K562 (cell line): ENCODE data around the gene FRK. TPM values are rescaled to one million over a fixed set of nuclear protein-coding genes. Genes with fewer than 3 reads are reported as not detected.

Experiments used
- ATAC-seq: fragments of 200-7000 bp; cut with Tn5 transposase; 3 replicates; pipeline ENCODE4 v1.9.1; 2020; ENCODE audit warnings: moderate library complexity
- BruUV-seq: library from RNA; stranded (reverse); fragments of 400-500 nt; replicated peaks from 2 replicates; lab custom pipeline; 2021; lab: Mats Ljungman, UMichigan
- CTCF ChIA-PET: fragments of 300-600 bp; formaldehyde crosslinking; extraction: SDS; loops from one replicate; lab custom pipeline; 2021; ENCODE audit warnings: low intra/inter-chr PET ratio; lab: Yijun Ruan, JAX
- POLR2A ChIA-PET: fragments of 300-600, 350-650 bp; sonication (Branson Sonifier 250); formaldehyde crosslinking; extraction: SDS; loops from one replicate; lab custom pipeline; 2021; ENCODE audit warnings: antibody characterized with exemption, inconsistent platforms; lab: Yijun Ruan, JAX
- DNase-seq, 4 experiments: peaks; one replicate each; pipeline versions ENCODE4 v3.0.0 to v3.0.0-alpha.2; 2011 to 2018; ENCODE audit warnings: low spot score in 3 of 4, mixed read lengths in 3 of 4; ENCODE audit errors: extremely low read depth in 1 of 4
- FAIRE-seq: peaks from 2 replicates; lab custom pipeline; 2011; peaks lifted over from hg19 to GRCh38; lab: Jason Lieb, UNC
- H2AFZ ChIP-seq: 2 replicates; pipeline ENCODE4 v1.6.0; 2011; ENCODE audit warnings: low read depth, low read length, control low read depth, inconsistent platforms
- H3K27ac ChIP-seq: fragments of 200-600 bp; 3 replicates; pipeline ENCODE4 v1.8.0; 2011; ENCODE audit warnings: low read depth, mild to moderate bottlenecking, control low read depth, inconsistent platforms, low read length, moderate library complexity, mixed read lengths; ENCODE audit errors: extremely low read depth
- H3K27me3 ChIP-seq, 2 experiments: fragments of 300-600 bp in 1 of 2; 2 replicates in 1 of 2; 3 replicates in 1 of 2; pipeline versions ENCODE4 v1.6.0 to v1.8.0; 2011; ENCODE audit warnings: inconsistent platforms in 2 of 2, low read length in 2 of 2, mild to moderate bottlenecking in 1 of 2, mixed read lengths in 1 of 2, moderate library complexity in 1 of 2; ENCODE audit not compliant: control insufficient read depth in 2 of 2, insufficient read depth in 2 of 2
- H3K36me3 ChIP-seq: fragments of 300-600 bp; 3 replicates; pipeline ENCODE4 v1.8.0; 2011; ENCODE audit warnings: mild to moderate bottlenecking, low read length, inconsistent platforms; ENCODE audit not compliant: control insufficient read depth, insufficient read depth
- H3K4me1 ChIP-seq, 2 experiments: fragments of 200-600 bp in 1 of 2; replicated peaks in 1 of 2; 2 replicates in 1 of 2; 3 replicates in 1 of 2; pipeline versions ENCODE4 v1.5.1 to v1.8.0; 2011; ENCODE audit warnings: inconsistent platforms in 2 of 2, low read length in 2 of 2, mild to moderate bottlenecking in 1 of 2, mixed read lengths in 1 of 2, moderate library complexity in 1 of 2; ENCODE audit not compliant: control insufficient read depth in 2 of 2, insufficient read depth in 2 of 2
- H3K4me2 ChIP-seq: 2 replicates; pipeline ENCODE4 v1.6.1; 2011; ENCODE audit warnings: low read length, control low read depth, inconsistent platforms, mixed read lengths; ENCODE audit not compliant: insufficient read depth
- H3K4me3 ChIP-seq: fragments of 200-600 bp; sonication (generic), shearing (Covaris generic); 2 replicates; pipeline ENCODE4 v1.5.1; 2016; ENCODE audit warnings: control low read depth, inconsistent platforms
- H3K79me2 ChIP-seq: fragments of 200-600 bp; 3 replicates; pipeline ENCODE4 v1.8.0; 2011; ENCODE audit warnings: low read length, inconsistent platforms; ENCODE audit not compliant: control insufficient read depth, insufficient read depth
- H3K9ac ChIP-seq, 2 experiments: 2 replicates each; pipeline versions ENCODE4 v1.6.0 to v1.6.1; 2011; ENCODE audit warnings: low read depth in 2 of 2, low read length in 2 of 2, control low read depth in 1 of 2, inconsistent platforms in 1 of 2, mild to moderate bottlenecking in 1 of 2, mixed read lengths in 1 of 2; ENCODE audit not compliant: insufficient read depth in 1 of 2
- H3K9me1 ChIP-seq: one replicate; pipeline ENCODE4 v1.6.0; 2011; ENCODE audit warnings: inconsistent platforms, mild to moderate bottlenecking, low read length, moderate library complexity; ENCODE audit not compliant: control insufficient read depth, insufficient read depth
- H3K9me3 ChIP-seq: replicated peaks from 2 replicates; pipeline ENCODE4 v1.5.1; 2011; ENCODE audit warnings: low read depth, low read length, inconsistent platforms; ENCODE audit not compliant: control insufficient read depth, insufficient read depth
- H4K20me1 ChIP-seq: replicated peaks from 2 replicates; pipeline ENCODE4 v1.6.1; 2011; ENCODE audit warnings: low read length, inconsistent platforms, mixed read lengths; ENCODE audit not compliant: control insufficient read depth, insufficient read depth
- ARHGAP35 ChIP-seq: fragments of 450-650 bp; IDR thresholded peaks from 2 replicates; pipeline ENCODE4 v1.6.1; 2018; ENCODE audit not compliant: partially characterized antibody
- ATF3 ChIP-seq, 2 experiments: fragments of 450-650 bp in 1 of 2; sonication (generic) in 1 of 2; formaldehyde crosslinking in 1 of 2; IDR thresholded peaks in 1 of 2; conservative IDR thresholded peaks in 1 of 2; 2 replicates each; pipeline versions ENCODE4 v1.6.1 to v1.8.1; 2016 to 2023; ENCODE audit warnings: mild to moderate bottlenecking in 2 of 2, moderate library complexity in 2 of 2, inconsistent platforms in 1 of 2, missing genetic modification reagents in 1 of 2
- CBFA2T3 ChIP-seq: fragments of 450-650 bp; IDR thresholded peaks from 2 replicates; pipeline ENCODE4 v1.6.1; 2017
- CUX1 ChIP-seq: fragments of 200-800 bp; sonication (Bioruptor generic); IDR thresholded peaks from 2 replicates; pipeline ENCODE4 v1.6.1; 2016; ENCODE audit warnings: missing genetic modification characterization, missing compliant biosample characterization
- FOXJ2 ChIP-seq: fragments of 200-800 bp; sonication (Bioruptor generic); IDR thresholded peaks from 2 replicates; pipeline ENCODE4 v1.6.1; 2016; ENCODE audit warnings: missing genetic modification characterization, missing compliant biosample characterization
- FOXJ3 ChIP-seq: sonication (generic); formaldehyde crosslinking; IDR thresholded peaks from 2 replicates; pipeline ENCODE4 v1.4.0; 2020; ENCODE audit warnings: mild to moderate bottlenecking, missing genetic modification reagents
- GABPB2 ChIP-seq: fragments of 250-450 bp; sonication (Bioruptor Pico); conservative IDR thresholded peaks from 2 replicates; pipeline ENCODE4 v1.5.1; 2021; ENCODE audit warnings: mild to moderate bottlenecking
- MAZ ChIP-seq, 2 experiments: fragments of 450-650 bp in 1 of 2; sonication (generic) in 1 of 2; formaldehyde crosslinking; IDR thresholded peaks in 1 of 2; conservative IDR thresholded peaks in 1 of 2; 2 replicates each; pipeline versions ENCODE4 v1.4.0 to v1.5.0; 2020; ENCODE audit warnings: mild to moderate bottlenecking in 1 of 2, missing genetic modification reagents in 1 of 2
- POU5F1 ChIP-seq: fragments of 150-350 bp; IDR thresholded peaks from 2 replicates; pipeline ENCODE4 v1.6.1; 2014; ENCODE audit warnings: borderline replicate concordance, low read length, low read depth, mild to moderate bottlenecking; ENCODE audit not compliant: partially characterized antibody
- ZBTB8A ChIP-seq: fragments of 450-650 bp; IDR thresholded peaks from 2 replicates; pipeline ENCODE4 v1.6.1; 2018; ENCODE audit warnings: mild to moderate bottlenecking, moderate library complexity; ENCODE audit not compliant: partially characterized antibody
- ZBTB9 ChIP-seq: fragments of 450-650 bp; formaldehyde crosslinking; IDR thresholded peaks from 2 replicates; pipeline ENCODE4 v1.4.0; 2020; ENCODE audit warnings: mild to moderate bottlenecking, moderate library complexity
- ZNF274 ChIP-seq: IDR thresholded peaks from 2 replicates; pipeline ENCODE4 v1.6.1; 2011; ENCODE audit warnings: low read depth, mild to moderate bottlenecking, low read length, moderate library complexity, borderline replicate concordance
- ZNF354B ChIP-seq: fragments of 250-450 bp; sonication (Bioruptor Pico); IDR thresholded peaks from 2 replicates; pipeline ENCODE4 v1.4.0; 2020
- WGBS: fragments of 100-300 bp; shearing (Covaris generic); methylation state at CpG from one replicate; pipeline ENCODE4 v1.1.6; 2016; ENCODE audit warnings: low coverage, mixed read lengths; ENCODE audit not compliant: insufficient coverage; ENCODE audit errors: missing lambda C conversion rate; 5-methylcytosine and 5-hydroxymethylcytosine counted together
- in situ Hi-C: fragments of 300-500 bp; cut with MboI; formaldehyde crosslinking; loops from 4 replicates; pipeline ENCODE4 v1.15.0; 2018; ENCODE audit warnings: inconsistent platforms, mixed read lengths
- intact Hi-C: fragments of 100-400 bp; cut with micrococcal nuclease; formaldehyde crosslinking; loops from 2 replicates; pipeline ENCODE4 v1.14.2; 2022
- polyA plus RNA-seq, 8 experiments: library from polyadenylated mRNA; depleted of rRNA in 4 of 8; stranded (reverse) in 5 of 8; unstranded in 3 of 8; fragments of >200 nt; fragmentation: Nextera tagmentation in 2 of 8; fragmentation: Illumina TruSeq in 1 of 8; extraction: Ambion mirVana in 2 of 8; extraction: Trizol in 1 of 8; gene quantifications; 2 replicates each; pipeline versions ENCODE4 v1.2.1 to v1.2.3, GENCODE V29; 2011 to 2014; ENCODE audit warnings: inconsistent platforms in 1 of 8, missing spikeins in 1 of 8
- total RNA-seq, 7 experiments: library from RNA; depleted of rRNA in 6 of 7; stranded (reverse); fragments of >200 nt in 6 of 7; fragmentation: Illumina TruSeq in 2 of 7; extraction: Trizol in 2 of 7; gene quantifications; 2 replicates each; pipeline versions ENCODE4 v1.2.1 to v1.2.3, GENCODE V29; 2011 to 2021; ENCODE audit warnings: low replicate concordance in 1 of 7

Gene FRK
- total and polyA plus RNA-seq, 9 of the 15 experiments (the other 6 are each of a cell fraction or from before 2014, with no cell fraction given) = 0.01 to 0.29 (median 0.09) TPM

GRCh38 chr6:116094041-116094440 is 33.4 kb upstream of the FRK start:
- Histone ChIP-seq H3K27me3 (no peaks in the 10 kb centered on the region), H3K9ac (no peak overlapping the region), H3K9me3 (peaks cover 9% of the 10 kb centered on the region), H3K36me3 (no peaks in the 10 kb centered on the region), H2AFZ (no peak overlapping the region), H3K27ac (no peak overlapping the region), H3K4me1 (no peaks in the 10 kb centered on the region; a peak in 1 of 5 replicates), H3K9me1 (no peaks in the 10 kb centered on the region), H3K79me2 (no peaks in the 10 kb centered on the region), H3K4me3 (no peak overlapping the region), H4K20me1 (no peaks in the 10 kb centered on the region), H3K4me2 (no peak overlapping the region)
- in situ Hi-C loops = no loop called here
- ATAC-seq = no peak
- intact Hi-C loops = no loop called here
- no peak for DNase-seq
- 21% methylated on average over 7 of the region's 7 CpGs for WGBS
- FAIRE-seq = no peak
- ChIA-PET POLR2A (no interaction called here), CTCF (no interaction called here)
- BruUV-seq = no TSS peak
- TF ChIP-seq ARHGAP35 = no peak
- no peak for TF ChIP-seq CUX1 (CRISPR knock-in tag)
- no peak for TF ChIP-seq ZNF274
- no peak for TF ChIP-seq MAZ (CRISPR knock-in tag; conservative IDR thresholded peaks at IDR 0.05 in 1 of 2, IDR thresholded peaks at IDR 0.05 in 1 of 2)
- no peak for TF ChIP-seq FOXJ3
- TF ChIP-seq ATF3 (IDR thresholded peaks at IDR 0.05) = no peak
- no peak for TF ChIP-seq ATF3 (CRISPR knock-in tag; conservative IDR thresholded peaks at IDR 0.05)
- no peak for TF ChIP-seq ZBTB8A
- TF ChIP-seq POU5F1 = no peak
- TF ChIP-seq GABPB2 (CRISPR knock-in tag) = no peak
- TF ChIP-seq FOXJ2 (tag) = no peak
- no peak for TF ChIP-seq CBFA2T3
- no peak for TF ChIP-seq ZBTB9 (CRISPR knock-in tag)
- no peak for TF ChIP-seq ZNF354B (CRISPR knock-in tag)
